ENCODE results near the gene TANGO2.

The TANGO2 gene

GRCh38 chr22:20009018-20009491 lies 11.9 kb upstream of the TANGO2 start:
- intact Hi-C loops (cut with DNase I): no loop called here

GRCh38 chr22:20009582-20010306 lies 11.2 kb upstream of the TANGO2 start:
- intact Hi-C loops (cut with DNase I): no loop called here
- DNase-seq: peak in 2 of 10 donors; percentile 64

More at GRCh38 chr22:20009018-20009491, 11.9 kb upstream of the TANGO2 start:
- DNase-seq: peak in 2 of 10 donors; percentile 57 to 77

GRCh38 chr22:20010307-20011122 lies 10.4 kb upstream of the TANGO2 start:
- DNase-seq: peak in 2 of 10 donors; percentile 59 to 74
- intact Hi-C loops (cut with DNase I): no loop called here

GRCh38 chr22:20011123-20011992 lies 9.6 kb upstream of the TANGO2 start:
- peak in 2 of 10 donors; percentile 42 to 72 for DNase-seq
- intact Hi-C loops (cut with DNase I): no loop called here

- intact Hi-C loops (cut with DNase I): no loop called here
- DNase-seq: peak in 2 of 10 donors; percentile 22 to 70
These were observed 8.7 kb upstream of the TANGO2 start for GRCh38 chr22:20011993-20012740.

- DNase-seq: peak in 2 of 10 donors; percentile 69 to 72
- intact Hi-C loops (cut with DNase I): loop anchor here (1.0 kb wide), 1 partner anchor 43 kb away; no protein-coding TSS in a partner anchor
These were observed 8.1 kb upstream of the TANGO2 start for GRCh38 chr22:20012741-20013331.

GRCh38 chr22:20013382-20013871 lies 7.5 kb upstream of the TANGO2 start:
- peak; percentile 55 to 94 (median 68) for DNase-seq
- intact Hi-C loops (cut with DNase I): loop anchor here (1.0 kb wide), 1 partner anchor 43 kb away; no protein-coding TSS in a partner anchor

GRCh38 chr22:20014526-20015186 lies 6.3 kb upstream of the TANGO2 start:
- DNase-seq: peak in 2 of 10 donors; percentile 65 to 71
- intact Hi-C loops (cut with DNase I): no loop called here

- DNase-seq: peak in 2 of 10 donors; percentile 65 to 68
- intact Hi-C loops (cut with DNase I): no loop called here
These were observed 5.7 kb upstream of the TANGO2 start for GRCh38 chr22:20015187-20015625.

- DNase-seq: peak in 2 of 10 donors; percentile 86
- intact Hi-C loops (cut with DNase I): no loop called here
These were observed 4.8 kb upstream of the TANGO2 start for GRCh38 chr22:20015971-20016733.

GRCh38 chr22:20016734-20017621 lies 3.9 kb upstream of the TANGO2 start, which contains the start of gene ARVCF:
Gene ARVCF, minus strand, starts transcription at chr22:20016823. Its CDS starts 26,029 bp downstream, at chr22:19990794.
- intact Hi-C loops (cut with DNase I): no loop called here
- peak; percentile 89 to 99 (median 92) for DNase-seq

GRCh38 chr22:20017622-20017958 lies 3.3 kb upstream of the TANGO2 start:
- intact Hi-C loops (cut with DNase I): no loop called here
- DNase-seq: peak in 2 of 10 donors; percentile 58 to 59

GRCh38 chr22:20018001-20018400 lies 2.9 kb upstream of the TANGO2 start:
- peak in 2 of 10 donors; percentile 12 to 49 for DNase-seq
- intact Hi-C loops (cut with DNase I): no loop called here

GRCh38 chr22:20019661-20020532 lies 1.0 kb upstream of the TANGO2 start:
- intact Hi-C loops (cut with DNase I): loop anchor here (10.0 kb wide), 1 partner anchor 95 kb away; the partner anchor contains the start of genes RANBP1 and TRMT2A
- peak in 2 of 10 donors; percentile 74 to 77 for DNase-seq
